Daoy (cell line): ENCODE measurements around the gene PAX5. TPM values are rescaled to one million over a fixed set of nuclear protein-coding genes. Genes with fewer than 3 reads are reported as not detected.

Experiments used
- DNase-seq: peaks from one replicate; pipeline ENCODE4 v3.0.0-alpha.2; 2015; ENCODE audit warnings: low read depth
- total RNA-seq: library from RNA; depleted of rRNA; stranded (reverse); fragments of >200 nt; shearing (Covaris generic); gene quantifications from 2 replicates; pipeline ENCODE4 v1.2.3, GENCODE V29; 2014

Gene PAX5
- total RNA-seq, 1 experiment from 2014 or later: 0.17 TPM

DNA sequence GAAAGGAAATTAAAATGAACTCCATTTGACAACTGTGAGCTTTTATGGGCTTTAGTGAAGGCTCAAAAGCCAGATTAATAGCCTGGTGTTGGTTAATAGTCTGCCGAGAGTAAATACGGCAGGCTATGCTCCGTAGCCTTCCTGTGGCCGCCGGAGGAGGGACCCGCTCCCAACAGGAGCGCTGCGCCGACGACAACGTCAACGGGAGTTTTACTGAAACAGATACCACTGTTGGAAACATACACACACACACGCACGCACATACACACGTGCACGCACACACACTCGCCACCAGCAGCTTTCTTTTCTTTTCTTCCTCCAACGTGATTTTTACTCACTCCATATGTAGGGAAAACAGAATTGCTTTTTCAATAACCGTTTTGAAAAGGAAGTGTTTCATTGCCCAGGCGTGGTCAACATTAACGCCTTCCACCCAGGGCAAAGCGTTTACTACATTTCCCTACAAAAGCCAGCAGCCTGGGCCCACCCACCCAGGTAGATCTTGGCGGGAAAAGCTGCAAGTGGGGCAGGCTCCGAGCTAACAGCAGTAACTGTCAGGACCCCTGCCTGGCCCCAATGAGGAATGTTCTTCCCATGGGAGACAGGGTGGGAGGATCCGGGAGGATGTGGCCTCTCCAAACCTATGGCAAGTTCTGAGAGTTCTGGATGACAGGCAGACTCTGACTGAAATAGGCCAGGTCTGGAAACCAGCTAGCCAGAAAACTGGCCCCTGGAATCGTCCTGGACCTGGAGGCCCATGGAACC lies 72.3 kb downstream of the PAX5 start:
- no peak for DNase-seq

- no peak for DNase-seq
These were observed 73.0 kb downstream of the PAX5 start for GRCh38 chr9:36961051-36961450.

- DNase-seq: no peak
These were observed 73.5 kb downstream of the PAX5 start for GRCh38 chr9:36960575-36960955.

- no peak for DNase-seq
These were observed 74.1 kb downstream of the PAX5 start for GRCh38 chr9:36959681-36960574.

DNA sequence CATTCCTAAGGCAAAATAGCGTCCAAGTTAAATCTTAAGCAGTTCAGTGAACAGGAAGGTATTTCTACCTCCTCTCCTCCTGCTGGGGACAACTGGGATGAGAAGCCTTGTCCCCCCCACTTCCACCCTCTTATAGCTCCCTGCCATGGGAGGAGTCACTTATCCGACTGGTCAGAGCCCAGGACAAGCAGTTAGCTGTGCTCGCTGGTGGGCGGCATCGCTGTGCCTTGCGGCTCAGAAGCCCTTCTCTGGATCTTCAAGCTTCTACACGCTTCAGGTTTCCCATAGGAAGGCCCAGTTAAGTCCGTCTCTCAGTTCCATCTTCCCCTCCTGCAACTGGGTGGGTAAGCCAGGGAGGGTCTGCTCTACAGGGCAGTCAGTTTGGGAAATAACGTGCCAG lies 77.2 kb downstream of the PAX5 start:
- DNase-seq: no peak

- no peak for DNase-seq
These were observed 83.7 kb downstream of the PAX5 start for GRCh38 chr9:36950389-36950788.

- DNase-seq: no peak
These were observed 84.6 kb downstream of the PAX5 start for GRCh38 chr9:36949466-36949865.

DNA sequence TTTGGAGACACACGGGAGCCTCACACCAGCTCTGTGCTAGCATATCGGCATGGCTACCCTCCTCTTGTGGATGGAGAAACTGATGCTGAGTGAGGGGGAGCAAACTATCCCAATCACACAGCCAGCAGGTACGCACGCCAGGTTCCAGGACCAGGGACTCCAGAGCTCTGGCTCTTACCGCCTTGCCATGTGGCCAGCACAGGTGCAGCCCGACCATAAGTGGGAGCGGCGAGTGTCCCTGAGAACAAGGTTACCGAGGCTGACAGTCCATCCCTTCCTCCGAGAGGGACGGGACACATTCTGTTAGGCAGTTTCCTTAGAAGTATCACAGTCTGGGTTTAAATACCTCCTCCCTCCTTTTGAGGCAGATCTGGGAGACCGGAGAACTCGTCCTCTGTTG lies 86.0 kb downstream of the PAX5 start:
- DNase-seq: no peak

GRCh38 chr9:36946653-36947052 lies 87.4 kb downstream of the PAX5 start:
- DNase-seq: peak; percentile 89

GRCh38 chr9:36945999-36946398 lies 88.1 kb downstream of the PAX5 start:
- no peak for DNase-seq

- no peak for DNase-seq
These were observed 91.2 kb downstream of the PAX5 start for GRCh38 chr9:36942891-36943290.

GRCh38 chr9:36941441-36941840 lies 92.6 kb downstream of the PAX5 start:
- no peak for DNase-seq

- DNase-seq: no peak
These were observed 93.2 kb downstream of the PAX5 start for GRCh38 chr9:36940881-36941280.

DNA sequence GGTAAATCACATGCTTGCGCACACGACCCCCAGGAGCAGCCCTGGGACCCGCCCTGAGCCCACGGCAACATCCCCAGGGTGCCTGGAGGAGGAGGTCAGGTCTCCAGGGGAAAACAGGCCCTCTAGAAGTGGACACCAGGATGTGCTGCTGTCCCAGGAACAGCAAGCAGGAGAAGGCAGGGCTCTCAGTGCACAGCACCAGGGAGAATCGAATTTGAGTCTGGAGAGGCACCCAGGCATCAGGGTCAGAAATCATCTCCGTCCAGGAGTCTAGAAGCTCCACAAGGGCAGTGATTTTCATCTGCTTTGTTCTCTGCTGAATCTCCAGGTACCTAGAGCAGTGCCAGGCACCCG lies 93.6 kb downstream of the PAX5 start:
- no peak for DNase-seq

GRCh38 chr9:36939655-36940499 lies 94.2 kb downstream of the PAX5 start:
- DNase-seq: no peak

GRCh38 chr9:36939214-36939613 lies 94.9 kb downstream of the PAX5 start:
- no peak for DNase-seq

DNA sequence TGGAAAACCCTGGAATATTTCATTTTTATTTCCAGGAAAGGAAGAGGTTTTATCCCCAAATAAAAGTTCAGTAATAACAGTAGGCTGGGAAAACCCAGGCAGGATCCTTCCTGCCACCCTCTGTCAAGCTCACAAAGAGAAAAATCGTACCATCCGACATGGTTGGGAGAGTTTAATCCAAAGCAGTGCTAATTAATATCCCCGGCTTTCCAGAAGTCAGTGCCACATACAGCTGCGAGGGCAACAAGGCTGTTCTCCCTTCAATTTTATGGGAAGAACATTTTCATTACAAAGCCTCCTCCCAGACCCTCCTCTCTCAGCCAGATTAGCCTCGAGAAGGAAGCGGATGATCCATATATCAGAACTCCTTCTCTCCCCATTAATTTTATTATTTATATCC lies 95.5 kb downstream of the PAX5 start:
- DNase-seq: no peak

GRCh38 chr9:36937951-36938350 lies 96.1 kb downstream of the PAX5 start:
- DNase-seq: no peak

- DNase-seq: no peak
These were observed 96.7 kb downstream of the PAX5 start for GRCh38 chr9:36937346-36937745.

DNA sequence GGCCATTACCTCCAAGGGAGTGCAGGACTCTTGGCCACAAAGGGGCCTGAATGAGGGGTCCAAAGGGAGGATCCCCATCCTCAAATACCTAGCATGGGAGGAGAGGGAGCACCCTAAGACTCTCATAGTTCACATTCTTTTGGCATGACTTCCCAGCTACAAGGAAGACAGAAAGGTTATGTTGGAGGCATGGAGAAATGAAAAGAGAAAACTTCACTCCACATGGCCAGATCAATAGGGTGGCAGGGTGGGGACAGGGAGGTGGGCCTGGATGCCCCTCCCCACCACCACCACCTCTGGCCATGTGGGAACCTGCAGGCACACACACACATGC lies 97.6 kb downstream of the PAX5 start:
- DNase-seq: no peak

GRCh38 chr9:36935768-36936497 lies 98.1 kb downstream of the PAX5 start:
- no peak for DNase-seq

DNA sequence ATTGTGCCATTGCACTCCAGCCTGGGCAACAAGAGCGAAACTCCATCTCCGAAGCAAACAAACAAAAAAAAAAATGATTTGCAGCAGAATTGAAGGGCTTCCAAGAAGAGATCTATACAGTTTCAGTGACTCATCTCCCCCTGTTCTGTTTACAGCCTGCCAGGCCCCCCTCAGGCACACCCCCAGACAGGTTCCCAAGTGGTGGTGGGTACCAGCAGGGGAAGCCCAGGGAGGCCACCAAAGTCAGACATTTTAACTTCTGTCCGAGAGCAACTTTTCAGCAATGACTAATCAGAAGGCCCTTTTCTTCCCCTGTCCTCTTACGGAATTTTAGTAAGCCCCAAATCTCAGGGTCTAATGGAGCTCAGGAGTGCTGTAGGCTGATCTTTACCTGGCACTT lies 98.7 kb downstream of the PAX5 start:
- no peak for DNase-seq
